Heart left ventricle (tissue), 16 donors: ENCODE results near the gene MAP6D1. TPM values are rescaled to one million over a fixed set of nuclear protein-coding genes. Genes with fewer than 3 reads are reported as not detected.

Experiments
- ATAC-seq, 4 donors: fragments of 200-7000 bp; cut with Tn5 transposase; one replicate each; pipeline ENCODE4 v1.9.1; 2020 to 2022; ENCODE audit warnings: moderate library complexity in 4 of 4, mild to moderate bottlenecking in 3 of 4, moderate number of reproducible peaks in 1 of 4
- DNase-seq, 5 donors: peaks; one replicate each; pipeline ENCODE4 v3.0.0-alpha.2; 2020
- H3K27ac ChIP-seq, 12 donors: fragments of 200-600 bp; sonication (generic) in 4 of 12; one replicate each; pipeline versions ENCODE4 v1.5.0 to v1.8.0; 2016 to 2022; ENCODE audit warnings: mild to moderate bottlenecking in 2 of 12
- H3K27me3 ChIP-seq, 9 donors: fragments of 200-600 bp; sonication (generic) in 2 of 9; one replicate each; pipeline versions ENCODE4 v1.5.1 to v1.8.0; 2016 to 2022; ENCODE audit warnings: mild to moderate bottlenecking in 3 of 9
- H3K36me3 ChIP-seq, 9 donors: fragments of 200-600 bp; sonication (generic) in 2 of 9; one replicate each; pipeline versions ENCODE4 v1.5.0 to v1.8.0; 2018 to 2022; ENCODE audit warnings: mild to moderate bottlenecking in 2 of 9
- H3K4me1 ChIP-seq, 12 donors: fragments of 200-600 bp; sonication (generic) in 4 of 12; one replicate each; pipeline versions ENCODE4 v1.5.0 to v1.8.0; 2016 to 2022; ENCODE audit warnings: mild to moderate bottlenecking in 3 of 12
- H3K4me3 ChIP-seq, 12 donors: fragments of 200-600 bp; sonication (generic) in 4 of 12; one replicate each; pipeline versions ENCODE4 v1.5.0 to v1.8.0; 2017 to 2022; ENCODE audit warnings: mild to moderate bottlenecking in 9 of 12, moderate library complexity in 4 of 12
- H3K9me3 ChIP-seq, 12 donors: fragments of 200-600 bp; sonication (generic) in 4 of 12; one replicate each; pipeline versions ENCODE4 v1.5.0 to v1.8.0; 2016 to 2022; ENCODE audit warnings: mild to moderate bottlenecking in 1 of 12
- CTCF ChIP-seq, 12 donors: fragments of 200-600 bp; sonication (generic) in 4 of 12; IDR thresholded peaks; one replicate each; pipeline versions ENCODE4 v1.5.0 to v1.8.0; 2018 to 2022; ENCODE audit warnings: antibody characterized with exemption in 12 of 12, mild to moderate bottlenecking in 5 of 12
- POLR2A ChIP-seq, 2 donors: fragments of 450-650 bp; IDR thresholded peaks; one replicate each; pipeline ENCODE4 v1.6.1; 2017; ENCODE audit warnings: antibody characterized with exemption in 2 of 2, mild to moderate bottlenecking in 2 of 2, moderate library complexity in 2 of 2
- WGBS, 4 donors: extraction: QIAGEN DNeasy Blood & Tissue Kit in 2 of 4; methylation state at CpG; one replicate each; pipeline versions ENCODE4 v1.1.5 to v1.1.7; 2013 to 2018; 5-methylcytosine and 5-hydroxymethylcytosine counted together
- intact Hi-C, 10 donors: fragments of 100-400 bp; cut with DNase I; formaldehyde crosslinking; loops; one replicate each; pipeline versions ENCODE4 v1.11.1 to v1.14.2; 2022
- polyA plus RNA-seq, 2 donors: library from polyadenylated mRNA; stranded (reverse); fragments of 200-250 nt; gene quantifications; one replicate each; pipeline ENCODE4 v1.2.3, GENCODE V29; 2013
- total RNA-seq, 9 donors: library from RNA; depleted of rRNA in 2 of 9; stranded (reverse); fragments of >200 nt in 2 of 9; fragmentation: NEBNext Ultra II Directional in 3 of 9; extraction: Animal tissue kit (Norgen Biotek cat#: 25700) in 3 of 9; gene quantifications; one replicate each; pipeline versions ENCODE4 v1.1.0 to v1.2.4, GENCODE V29; 2016 to 2023
- donor health status: ischemic (EF 13 %, LVEDD 7.1; RV severe dilation, severe dysfunction).
- donor health status: healthy with polysubstance abuse.
- donor health status: DM: no; HTN: yes; CAD: no.
- donor health status: DM: no; HTN: no; CAD: no.
- donor health status: ischemic (EF 25% LVEDD 6.9; RV normal size, moderate dysfunction).
- donor health status: ischemic (EF 25% LVEDD 5.7; RV mildly dilated, moderate dysfunction).
- donor health status: healthy.
- donor health status: DM: yes; HTN: yes; CAD: no.
- donor health status: ischemic (EF 35%, LVEDD 5.7; RV mildly dilated, moderate dysfunction).
- donor health status: nonischemic (EF 11% LVEDD 7.7; RV severe dilation, severe dysfunction).
- donor health status: DM: yes; HTN: yes; CAD: no.
- donor health status: PGD.
- donor health status: ischemic (EF 29% LVEDD 5.4; RV normal size, mild dysfunction).
- donor health status: nonischemic (EF 23%, LVEDD 6.1; RV moderate dilation, normal function).

The MAP6D1 gene
- total and polyA plus RNA-seq, 11 donors: 0.46 to 6.6 (median 2.1) TPM; not detected in 1

- Histone ChIP-seq H3K36me3 (peaks cover 0 to 76% (median 55%) of the 10 kb centered on the region in 9 donors), H3K27ac (no peak overlapping the region), H3K4me1 (no peaks in the 10 kb centered on the region), H3K4me3 (no peak overlapping the region), H3K27me3 (no peaks in the 10 kb centered on the region), H3K9me3 (no peaks in the 10 kb centered on the region)
- ATAC-seq (peak in 2 of 4 donors; percentile 22 to 23), DNase-seq (no peak)
- intact Hi-C loops: no loop called here
- TF ChIP-seq POLR2A (IDR thresholded peaks at IDR 0.05): no peak
- TF ChIP-seq CTCF (IDR thresholded peaks at IDR 0.05): no peak
- 65 to 77% (median 72%) methylated on average over 8 of the region's 8 CpGs for WGBS, 4 donors
Observed at GRCh38 chr3:183812761-183813445, 12.5 kb downstream of the MAP6D1 start.

- H3K27me3 ChIP-seq: no peaks in the 10 kb centered on the region
- intact Hi-C loops: no loop called here
- no peak overlapping the region for H3K27ac ChIP-seq
- DNase-seq (no peak), ATAC-seq (no peak)
- TF ChIP-seq POLR2A (IDR thresholded peaks at IDR 0.05) (no peak), CTCF (IDR thresholded peaks at IDR 0.05) (no peak)
- H3K4me3 ChIP-seq: no peak overlapping the region
- WGBS, 4 donors: 94 to 97% (median 95%) methylated on average over 11 of the region's 11 CpGs
- H3K36me3 ChIP-seq: peaks cover 3 to 85% (median 67%) of the 10 kb centered on the region in 9 donors
- no peaks in the 10 kb centered on the region for H3K9me3 ChIP-seq
- H3K4me1 ChIP-seq: no peaks in the 10 kb centered on the region
Observed at GRCh38 chr3:183811638-183812037, 13.7 kb downstream of the MAP6D1 start.

- intact Hi-C loops: no loop called here
- 88 to 92% (median 91%) methylated on average over 24 of the region's 24 CpGs for WGBS, 4 donors
- DNase-seq (no peak), ATAC-seq (no peak)
- Histone ChIP-seq H3K27me3 (no peaks in the 10 kb centered on the region), H3K27ac (no peak overlapping the region), H3K4me3 (no peak overlapping the region), H3K4me1 (no peaks in the 10 kb centered on the region), H3K9me3 (no peaks in the 10 kb centered on the region), H3K36me3 (peaks cover 3 to 85% (median 72%) of the 10 kb centered on the region in 9 donors)
- no peak for TF ChIP-seq POLR2A (IDR thresholded peaks at IDR 0.05)
- no peak for TF ChIP-seq CTCF (IDR thresholded peaks at IDR 0.05)
Observed at GRCh38 chr3:183810643-183811594, 14.5 kb downstream of the MAP6D1 start.

GRCh38 chr3:183809270-183809669, 16.1 kb downstream of the MAP6D1 start:
- H3K9me3 ChIP-seq: no peaks in the 10 kb centered on the region
- intact Hi-C loops: no loop called here
- DNase-seq (no peak), ATAC-seq (no peak)
- TF ChIP-seq CTCF (IDR thresholded peaks at IDR 0.05): no peak
- no peak for TF ChIP-seq POLR2A (IDR thresholded peaks at IDR 0.05)
- no peaks in the 10 kb centered on the region for H3K4me1 ChIP-seq
- peaks cover 3 to 93% (median 80%) of the 10 kb centered on the region in 9 donors for H3K36me3 ChIP-seq
- H3K4me3 ChIP-seq: no peak overlapping the region
- 93 to 96% (median 94%) methylated on average over 5 of the region's 5 CpGs for WGBS, 4 donors
- no peaks in the 10 kb centered on the region for H3K27me3 ChIP-seq
- no peak overlapping the region for H3K27ac ChIP-seq
